ENCODE results near the gene UBE2E3. TPM values are rescaled to one million over a fixed set of nuclear protein-coding genes. Genes with fewer than 3 reads are reported as not detected.

Gene UBE2E3
- total and polyA plus RNA-seq, 2 of the 4 experiments (the other 2 are of a cell fraction) = 106 to 114 TPM

DNA sequence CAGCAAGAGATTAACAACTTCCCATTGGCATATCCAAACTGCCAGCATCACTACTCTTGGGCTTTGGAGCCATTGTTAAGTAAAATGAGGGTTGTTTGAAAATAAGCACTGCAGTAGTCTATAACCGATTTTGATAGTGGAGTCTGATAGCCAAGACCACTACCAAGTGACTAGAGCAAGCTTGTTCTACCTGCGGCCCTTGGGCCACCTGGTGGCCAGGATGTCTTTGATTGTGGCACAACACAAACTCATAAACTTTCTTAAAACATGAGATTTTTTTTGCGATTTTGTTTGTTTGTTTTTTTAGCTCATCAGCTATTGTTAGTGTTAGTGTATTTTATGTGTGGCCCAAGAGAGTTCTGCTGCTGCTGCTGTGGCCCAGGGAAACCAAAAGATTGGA lies 11.0 kb downstream of the UBE2E3 start:
- TF ChIP-seq MAZ (IDR thresholded peaks at IDR 0.05; ENCODE audit: borderline replicate concordance, low read depth, low read length) = no peak
- no peak for TF ChIP-seq SMC3 (IDR thresholded peaks at IDR 0.05; ENCODE audit: low read depth, low read length)
- TF ChIP-seq RFX5 (IDR thresholded peaks at IDR 0.05; ENCODE audit: low read depth, low read length) = no peak
- no peak for TF ChIP-seq RAD21 (IDR thresholded peaks at IDR 0.05; ENCODE audit: low read length)
- no peak for TF ChIP-seq FOS (IDR thresholded peaks at IDR 0.05; ENCODE audit: low read depth, low read length)
- no peak for TF ChIP-seq MXI1 (IDR thresholded peaks at IDR 0.05; ENCODE audit: borderline replicate concordance, low read depth, low read length)
- no peak for TF ChIP-seq POLR2A (IDR thresholded peaks at IDR 0.05; ENCODE audit: low read depth, low read length)
- no peak for TF ChIP-seq CHD1 (IDR thresholded peaks at IDR 0.05; ENCODE audit: low read depth, low read length)
- no peak for TF ChIP-seq ELK1 (IDR thresholded peaks at IDR 0.05; ENCODE audit: borderline replicate concordance, low read depth, low read length)
- no peak for TF ChIP-seq USF2 (IDR thresholded peaks at IDR 0.05; ENCODE audit: low read depth, low read length)
- TF ChIP-seq CEBPB (IDR thresholded peaks at IDR 0.05; ENCODE audit: low read depth, low read length) = no peak
- TF ChIP-seq CTCF (conservative IDR thresholded peaks at IDR 0.05; ENCODE audit: low read depth, low read length) = no peak
- no peak overlapping the region for H2BK5ac ChIP-seq (ENCODE audit: low read depth, low read length, poor library complexity, severe bottlenecking)

More for the DNA sequence above, 11.0 kb downstream of the UBE2E3 start:
- Histone ChIP-seq H2AFZ (replicated peaks; ENCODE audit: low read length, poor library complexity) (no peak overlapping the region), H2AK9ac (replicated peaks; ENCODE audit: low read depth, low read length, poor library complexity) (no peak overlapping the region), H3K4me1 (ENCODE audit: control insufficient read depth, insufficient read depth, low read length) (no peaks in the 10 kb centered on the region; the same call in 1 of the 2 replicates), H4K5ac (ENCODE audit: low read depth, low read length) (no peak overlapping the region), H2BK15ac (ENCODE audit: low read depth, low read length) (no peak overlapping the region), H3K9me3 (ENCODE audit: control insufficient read depth, insufficient read depth, low read length) (no peaks in the 10 kb centered on the region), H2BK120ac (ENCODE audit: low read depth, low read length) (no peak overlapping the region), H4K20me1 (ENCODE audit: insufficient read depth, low read length) (peaks cover 6% of the 10 kb centered on the region), H3K23ac (ENCODE audit: low read depth, low read length) (no peak overlapping the region), H3K36me3 (ENCODE audit: control insufficient read depth, insufficient read depth, low read length) (peaks cover 1% of the 10 kb centered on the region; the same call in 1 of the 2 replicates), H3K14ac (replicated peaks; ENCODE audit: low read depth, low read length) (no peak overlapping the region), H4K91ac (ENCODE audit: insufficient read depth, low read depth, low read length) (no peak overlapping the region), H3K9me1 (ENCODE audit: insufficient read depth, low read length) (no peaks in the 10 kb centered on the region; the same call in 1 of the 2 replicates), H3K79me1 (ENCODE audit: low read depth in 1 of 2, low read length in 2 of 2) (peaks cover 12 to 41% of the 10 kb centered on the region in 2 experiments), H3K27ac (ENCODE audit: insufficient read depth, low read length) (no peak overlapping the region), H4K8ac (ENCODE audit: low read depth in 2 of 2, low read length in 2 of 2) (no peak overlapping the region), H3K4me3 (ENCODE audit: insufficient read depth, low read depth, low read length) (no peak overlapping the region), H3K18ac (ENCODE audit: low read depth, low read length) (no peak overlapping the region), H3K4ac (ENCODE audit: low read depth, low read length) (no peak overlapping the region), H3K56ac (ENCODE audit: extremely low read depth, insufficient read depth, low read length) (no peak overlapping the region), H3K4me2 (ENCODE audit: low read depth, low read length) (no peak overlapping the region), H3K27me3 (ENCODE audit: control insufficient read depth, insufficient read depth, low read length) (no peaks in the 10 kb centered on the region), H2BK20ac (ENCODE audit: low read depth, low read length) (no peak overlapping the region), H3K9ac (ENCODE audit: low read depth, low read length) (no peak overlapping the region), H2AK5ac (ENCODE audit: low read depth, low read length) (no peak overlapping the region)
- dilution Hi-C loops (cut with HindIII; ENCODE audit: low sequenced_read_pairs, unreplicated experiment) (no loop called here), in situ Hi-C loops (cut with MboI; ENCODE audit: low sequenced_read_pairs) (no loop called here), intact Hi-C loops (cut with micrococcal nuclease) (no loop called here)
- BruUV-seq (replicated peaks) = no TSS peak
- POLR2A ChIA-PET (ENCODE audit: unreplicated experiment) = no interaction called here
- no CpG with 5 or more reads among the region's 3 CpGs for WGBS, 2 experiments (ENCODE audit: extremely low coverage in 2 of 2, insufficient read length in 1 of 2)
- CTCF ChIA-PET = no interaction called here
- ATAC-seq (ENCODE audit: low read depth) = no peak
- DNase-seq = no peak
